ENCODE results near the gene AOAH.

Gene AOAH

GRCh38 chr7:36648441-36648840 is 75.9 kb downstream of the AOAH start:
- Histone ChIP-seq H3K27ac (ENCODE audit: low read length) (no peak overlapping the region), H2AFZ (ENCODE audit: low read depth, low read length) (no peak overlapping the region), H3K27me3 (ENCODE audit: insufficient read depth, low read length, poor library complexity) (no peaks in the 10 kb centered on the region), H4K20me1 (ENCODE audit: insufficient read depth, low read length) (no peaks in the 10 kb centered on the region), H3K4me2 (ENCODE audit: insufficient read depth, low read length) (no peak overlapping the region), H3K79me2 (ENCODE audit: insufficient read depth, low read length) (no peaks in the 10 kb centered on the region), H3K36me3 (ENCODE audit: insufficient read depth, low read length) (no peaks in the 10 kb centered on the region), H3K9ac (ENCODE audit: low read depth, low read length) (no peak overlapping the region), H3K4me3 (ENCODE audit: low read depth in 1 of 2, low read length in 2 of 2) (no peak overlapping the region), H3K4me1 (ENCODE audit: insufficient read depth, low read length) (peaks cover 5% of the 10 kb centered on the region), H3K9me3 (ENCODE audit: insufficient read depth, low read length, severe bottlenecking) (no peaks in the 10 kb centered on the region)
- TF ChIP-seq EZH2 (IDR thresholded peaks at IDR 0.05; ENCODE audit: borderline replicate concordance, low read depth, low read length, severe bottlenecking) = no peak
- no peak for TF ChIP-seq CTCF (IDR thresholded peaks at IDR 0.05; ENCODE audit: borderline replicate concordance, extremely low read depth, low read length, poor library complexity, severe bottlenecking)
- no peak for DNase-seq
- no peak for ATAC-seq (ENCODE audit: insufficient read depth, low read depth)

- Histone ChIP-seq H3K4me2 (ENCODE audit: insufficient read depth, low read length) (no peak overlapping the region), H4K20me1 (ENCODE audit: insufficient read depth, low read length) (no peaks in the 10 kb centered on the region), H3K9me3 (ENCODE audit: insufficient read depth, low read length, severe bottlenecking) (no peaks in the 10 kb centered on the region), H3K27ac (ENCODE audit: low read length) (no peak overlapping the region), H3K36me3 (ENCODE audit: insufficient read depth, low read length) (no peaks in the 10 kb centered on the region), H3K4me1 (ENCODE audit: insufficient read depth, low read length) (peaks cover 15% of the 10 kb centered on the region), H3K9ac (ENCODE audit: low read depth, low read length) (no peak overlapping the region), H3K27me3 (ENCODE audit: insufficient read depth, low read length, poor library complexity) (no peaks in the 10 kb centered on the region), H2AFZ (ENCODE audit: low read depth, low read length) (no peak overlapping the region), H3K79me2 (ENCODE audit: insufficient read depth, low read length) (no peaks in the 10 kb centered on the region), H3K4me3 (ENCODE audit: low read depth in 1 of 2, low read length in 2 of 2) (no peak overlapping the region)
- ATAC-seq (ENCODE audit: insufficient read depth, low read depth) = no peak
- no peak for DNase-seq
- no peak for TF ChIP-seq CTCF (IDR thresholded peaks at IDR 0.05; ENCODE audit: borderline replicate concordance, extremely low read depth, low read length, poor library complexity, severe bottlenecking)
- no peak for TF ChIP-seq EZH2 (IDR thresholded peaks at IDR 0.05; ENCODE audit: borderline replicate concordance, low read depth, low read length, severe bottlenecking)
These were observed 79.5 kb downstream of the AOAH start for GRCh38 chr7:36644625-36645422.

GRCh38 chr7:36642414-36642813 is 81.9 kb downstream of the AOAH start:
- peaks cover 39% of the 10 kb centered on the region for H3K4me1 ChIP-seq (ENCODE audit: insufficient read depth, low read length)
- H4K20me1 ChIP-seq (ENCODE audit: insufficient read depth, low read length) = no peaks in the 10 kb centered on the region
- DNase-seq (no peak), ATAC-seq (ENCODE audit: insufficient read depth, low read depth) (no peak)
- H3K4me2 ChIP-seq (ENCODE audit: insufficient read depth, low read length) = no peak overlapping the region
- no peaks in the 10 kb centered on the region for H3K27me3 ChIP-seq (ENCODE audit: insufficient read depth, low read length, poor library complexity)
- H3K9ac ChIP-seq (ENCODE audit: low read depth, low read length) = no peak overlapping the region
- H3K27ac ChIP-seq (ENCODE audit: low read length) = no peak overlapping the region
- H3K36me3 ChIP-seq (ENCODE audit: insufficient read depth, low read length) = no peaks in the 10 kb centered on the region
- no peaks in the 10 kb centered on the region for H3K79me2 ChIP-seq (ENCODE audit: insufficient read depth, low read length)
- H3K4me3 ChIP-seq (ENCODE audit: low read depth in 1 of 2, low read length in 2 of 2) = no peak overlapping the region
- H3K9me3 ChIP-seq (ENCODE audit: insufficient read depth, low read length, severe bottlenecking) = no peaks in the 10 kb centered on the region
- TF ChIP-seq CTCF (IDR thresholded peaks at IDR 0.05; ENCODE audit: borderline replicate concordance, extremely low read depth, low read length, poor library complexity, severe bottlenecking) (no peak), EZH2 (IDR thresholded peaks at IDR 0.05; ENCODE audit: borderline replicate concordance, low read depth, low read length, severe bottlenecking) (no peak)
- no peak overlapping the region for H2AFZ ChIP-seq (ENCODE audit: low read depth, low read length)

All from DND-41 (cell line).